ENCODE results near the gene CNGA3.
A peak's percentile ranks its signal among the peaks of the same experiment; 100 is the strongest.

Gene CNGA3

DNA sequence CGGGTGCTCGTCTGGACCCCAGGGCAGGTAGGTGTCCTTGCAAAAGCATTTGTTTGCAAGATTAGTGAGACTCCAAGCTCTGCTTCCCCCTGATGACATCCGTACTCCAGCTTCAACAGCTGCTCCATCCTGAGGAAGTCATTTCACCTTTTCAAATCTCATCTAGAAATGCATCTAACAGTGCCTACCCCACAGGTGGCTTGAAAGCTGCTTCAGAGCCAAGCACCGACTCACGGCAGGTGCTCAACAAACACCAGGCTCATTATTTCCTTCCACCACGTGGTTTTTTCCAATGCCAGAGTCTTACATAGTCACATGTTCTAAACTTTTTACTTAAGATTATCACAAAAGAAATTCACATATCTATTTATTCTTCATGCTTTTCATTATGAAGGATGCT, 31.9 kb downstream of the CNGA3 start:
- DNase-seq (ENCODE audit: low read depth) = no peak

DNA sequence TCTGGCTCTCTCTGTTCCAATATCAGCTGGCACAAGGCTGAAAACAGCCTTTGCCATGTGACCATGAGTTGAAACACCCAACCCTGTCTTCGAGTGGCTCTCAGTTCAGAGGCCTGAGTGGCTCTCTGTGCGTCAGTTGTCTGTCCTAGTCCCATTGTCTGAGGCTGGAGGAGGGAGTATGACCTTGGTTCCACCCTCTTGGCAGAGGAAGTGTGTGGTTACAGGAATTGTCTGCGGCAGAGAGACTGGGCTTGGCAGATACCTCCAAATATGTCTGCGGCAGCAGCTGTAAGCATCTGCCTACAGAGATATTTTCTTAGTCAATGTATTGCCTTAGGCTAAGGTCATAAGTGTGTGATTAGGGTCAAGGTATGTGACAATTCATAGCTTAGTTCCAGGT, 32.6 kb downstream of the CNGA3 start:
- DNase-seq (ENCODE audit: low read depth) = no peak

DNA sequence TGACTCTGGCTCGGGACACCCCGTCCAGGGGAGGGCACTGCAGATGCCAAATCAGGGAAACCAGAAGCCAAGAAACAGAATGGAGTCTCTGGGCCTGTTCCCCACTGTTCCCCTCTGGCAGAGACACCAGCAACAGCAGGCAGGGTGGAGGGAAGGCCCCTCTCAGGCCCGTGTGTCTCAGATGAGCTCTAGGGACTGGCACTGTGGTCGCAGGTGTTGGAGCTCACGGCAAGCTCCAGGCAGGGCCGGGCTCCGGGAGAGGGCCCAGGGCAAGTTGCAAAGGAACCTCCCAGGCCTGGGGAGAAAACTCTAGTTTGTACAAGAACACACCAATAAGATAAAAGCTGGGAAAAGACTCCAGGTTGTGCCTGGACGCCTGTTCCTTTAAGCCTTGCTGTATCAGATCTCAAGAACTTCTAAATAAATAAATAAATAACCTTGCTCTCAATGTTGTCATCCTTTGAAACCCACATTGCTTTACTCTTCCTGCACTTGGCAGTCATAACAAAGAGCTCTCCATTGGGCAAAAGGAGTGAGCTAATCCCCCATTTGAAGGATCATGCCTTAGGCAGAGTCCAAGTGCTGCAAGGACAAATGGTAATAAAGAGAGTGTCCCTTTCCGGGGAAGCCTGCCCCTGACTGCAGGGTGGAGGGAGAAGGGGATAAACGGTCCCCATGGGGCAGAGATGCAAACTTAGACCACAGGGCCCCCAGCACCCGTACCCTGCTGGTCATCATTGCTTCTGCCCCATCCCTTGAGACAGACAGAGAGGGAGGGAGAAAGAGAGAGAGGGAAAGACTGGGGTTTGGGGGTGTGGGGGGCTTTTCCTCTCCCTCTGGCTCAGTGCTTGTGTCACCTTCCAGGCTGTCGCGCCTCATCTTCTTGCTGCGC, 33.3 kb downstream of the CNGA3 start:
- DNase-seq (ENCODE audit: low read depth) = no peak

DNA sequence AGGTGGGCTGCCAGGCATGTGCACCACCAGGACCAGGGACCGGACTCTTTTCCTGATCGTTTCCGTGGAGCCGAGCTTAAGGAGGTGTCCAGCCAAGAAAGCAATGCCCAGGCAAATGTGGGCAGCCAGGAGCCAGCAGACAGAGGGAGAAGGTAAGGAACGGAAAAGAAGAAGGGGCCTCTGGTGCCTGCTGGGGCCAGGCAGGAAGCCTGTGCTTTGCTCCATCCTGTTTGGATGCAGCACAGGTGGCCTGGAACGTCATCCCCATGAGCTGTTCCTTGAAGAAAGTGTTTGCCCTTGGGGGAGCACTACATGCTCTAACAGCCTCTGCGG, 33.9 kb downstream of the CNGA3 start:
- no peak for DNase-seq (ENCODE audit: low read depth)

DNA sequence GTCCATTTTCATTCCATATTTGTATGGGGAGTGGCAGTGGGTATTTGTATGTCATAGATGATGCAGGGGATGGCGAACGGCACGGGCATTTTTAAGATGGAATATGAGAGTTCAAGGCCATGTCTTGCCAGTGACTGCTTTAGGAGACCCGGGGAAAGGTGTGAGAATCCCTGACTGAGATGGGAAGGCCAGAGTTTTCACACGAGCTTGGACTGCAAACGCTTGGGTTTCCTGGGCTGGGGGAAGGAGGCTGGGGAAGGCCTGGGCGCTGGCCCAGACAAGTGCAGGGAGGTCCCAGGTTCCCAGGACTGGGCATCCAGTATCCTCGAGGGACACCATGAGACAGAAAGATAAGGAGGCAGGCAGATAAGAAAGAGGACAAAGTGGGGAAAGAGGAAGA, 35.2 kb downstream of the CNGA3 start:
- DNase-seq (ENCODE audit: low read depth) = no peak

DNA sequence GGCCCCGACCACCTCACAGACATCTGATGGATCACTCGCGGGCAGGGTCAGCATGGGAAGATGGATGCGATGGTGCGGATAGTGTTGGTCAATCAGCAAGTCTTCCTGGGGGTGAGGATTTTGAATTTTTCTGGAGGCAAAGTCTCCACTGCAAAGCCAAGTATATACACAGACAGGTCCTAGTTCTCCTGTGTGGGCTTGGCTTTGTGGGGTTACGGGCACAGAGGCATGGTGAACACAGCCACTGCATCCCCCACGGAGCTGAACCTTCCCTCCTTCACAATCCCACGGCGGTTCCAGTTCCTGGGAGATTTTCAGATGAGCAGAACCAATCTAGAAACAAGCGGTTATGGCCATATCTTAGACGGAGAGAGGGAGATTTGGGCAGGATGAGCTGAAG, 35.8 kb downstream of the CNGA3 start:
- DNase-seq (ENCODE audit: low read depth) = no peak

DNA sequence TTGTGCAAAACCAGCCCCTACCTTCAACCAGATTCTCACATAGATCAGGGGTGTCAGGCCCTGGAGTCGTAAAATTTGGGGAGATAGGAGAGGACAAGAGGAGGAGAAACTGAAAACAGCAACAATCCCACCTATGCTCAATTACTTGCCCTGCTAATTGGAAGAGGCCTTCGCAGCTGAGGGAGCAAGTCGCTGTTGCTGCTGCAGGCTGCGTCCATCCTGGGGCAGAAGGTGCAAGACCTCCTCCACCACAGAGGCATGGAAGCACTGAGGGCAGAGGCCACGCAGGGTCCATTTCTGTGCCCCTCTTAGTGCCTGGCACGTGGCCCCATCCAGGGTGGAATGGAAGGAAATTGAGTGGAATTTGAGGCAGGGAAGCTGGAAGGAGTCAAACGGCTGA, 36.5 kb downstream of the CNGA3 start:
- DNase-seq (ENCODE audit: low read depth) = no peak

DNA sequence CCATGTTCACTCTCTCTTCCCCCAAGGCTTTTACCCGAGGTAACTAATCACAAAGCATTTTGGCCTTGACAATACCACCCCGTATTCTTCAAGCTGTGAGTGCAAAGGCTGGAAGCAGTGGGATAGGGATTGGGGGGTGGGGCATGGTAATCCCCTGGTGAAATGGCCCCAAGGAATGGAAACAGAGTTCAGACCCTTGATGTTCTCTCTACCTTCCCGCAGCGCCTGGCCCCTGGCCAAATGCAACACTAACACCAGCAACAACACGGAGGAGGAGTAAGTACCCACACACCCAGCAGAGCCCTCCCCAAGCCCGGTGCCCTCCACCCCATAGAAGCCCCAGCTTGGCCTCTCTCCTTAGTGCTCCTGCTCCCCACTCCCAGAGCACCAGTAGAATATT, 36.9 kb downstream of the CNGA3 start:
- no peak for DNase-seq (ENCODE audit: low read depth)

DNA sequence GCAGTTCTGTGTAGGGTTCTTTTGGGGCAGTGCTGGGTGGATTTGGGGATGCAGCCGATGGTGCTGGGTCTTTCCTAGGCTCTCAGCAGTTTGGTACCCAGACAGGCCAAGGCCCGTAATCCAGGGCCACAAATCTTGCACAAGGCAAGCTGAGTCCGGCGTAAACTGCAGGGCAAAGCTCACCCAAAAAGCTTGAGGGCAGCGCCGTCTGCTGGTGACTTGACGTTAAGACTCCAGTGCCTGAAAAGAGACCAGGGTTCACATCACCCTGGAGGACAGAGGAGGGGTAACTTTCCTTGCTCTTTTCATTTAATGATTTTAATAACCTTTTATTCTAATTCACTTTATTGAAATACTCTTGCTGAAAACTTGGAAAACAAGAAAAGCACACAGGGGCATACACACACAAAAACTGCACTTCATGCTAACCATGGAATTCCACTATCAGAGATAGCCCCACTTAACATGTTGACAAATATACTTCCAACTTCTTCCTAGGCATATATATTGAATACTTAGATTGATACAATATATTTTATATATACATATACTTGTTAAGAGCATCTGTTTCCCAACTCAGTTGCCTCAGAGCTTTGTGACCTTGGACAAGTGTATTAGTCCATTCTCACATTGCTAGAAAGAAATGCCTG, 38.9 kb downstream of the CNGA3 start:
- peak; percentile 54 for DNase-seq (ENCODE audit: low read depth)

DNA sequence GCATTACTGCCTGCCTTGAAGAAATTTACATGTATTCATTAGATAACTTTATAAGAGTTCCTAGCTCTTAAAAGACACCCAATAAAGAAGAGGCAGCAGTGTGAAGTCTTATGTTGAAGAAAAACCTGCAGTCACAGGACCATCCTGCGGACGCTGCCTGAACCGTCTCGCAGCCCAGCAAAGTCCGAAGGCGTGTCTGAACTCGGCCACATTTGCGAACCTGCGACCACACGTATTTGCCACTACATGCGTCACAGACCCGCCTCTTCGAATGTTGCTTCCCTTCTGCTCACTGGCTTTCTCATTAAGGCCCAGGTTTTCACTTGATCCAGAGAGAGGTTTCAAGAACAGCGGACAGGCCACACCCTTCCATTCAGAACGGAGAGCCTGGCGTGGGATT, 41.2 kb downstream of the CNGA3 start:
- DNase-seq (ENCODE audit: low read depth) = no peak

DNA sequence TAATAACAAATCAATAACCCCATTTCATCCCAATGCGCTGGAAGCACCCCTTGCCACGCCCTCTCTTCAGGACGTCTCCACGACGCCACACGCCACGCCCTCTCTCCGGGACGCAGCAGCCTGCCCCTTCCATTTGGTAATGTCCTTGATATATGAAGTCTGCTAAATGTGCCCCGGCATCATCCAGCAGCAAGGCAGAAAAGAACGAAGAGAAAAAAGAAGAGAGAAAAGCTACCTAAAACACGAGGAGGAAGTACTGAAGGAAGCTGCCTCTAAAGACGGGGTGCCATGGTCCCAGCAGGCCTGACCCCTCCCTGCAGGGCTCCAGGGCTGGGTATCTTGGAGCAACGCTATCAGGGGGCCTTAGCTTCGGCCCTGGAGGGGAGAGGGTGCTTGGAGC, 41.8 kb downstream of the CNGA3 start:
- no peak for DNase-seq (ENCODE audit: low read depth)

DNA sequence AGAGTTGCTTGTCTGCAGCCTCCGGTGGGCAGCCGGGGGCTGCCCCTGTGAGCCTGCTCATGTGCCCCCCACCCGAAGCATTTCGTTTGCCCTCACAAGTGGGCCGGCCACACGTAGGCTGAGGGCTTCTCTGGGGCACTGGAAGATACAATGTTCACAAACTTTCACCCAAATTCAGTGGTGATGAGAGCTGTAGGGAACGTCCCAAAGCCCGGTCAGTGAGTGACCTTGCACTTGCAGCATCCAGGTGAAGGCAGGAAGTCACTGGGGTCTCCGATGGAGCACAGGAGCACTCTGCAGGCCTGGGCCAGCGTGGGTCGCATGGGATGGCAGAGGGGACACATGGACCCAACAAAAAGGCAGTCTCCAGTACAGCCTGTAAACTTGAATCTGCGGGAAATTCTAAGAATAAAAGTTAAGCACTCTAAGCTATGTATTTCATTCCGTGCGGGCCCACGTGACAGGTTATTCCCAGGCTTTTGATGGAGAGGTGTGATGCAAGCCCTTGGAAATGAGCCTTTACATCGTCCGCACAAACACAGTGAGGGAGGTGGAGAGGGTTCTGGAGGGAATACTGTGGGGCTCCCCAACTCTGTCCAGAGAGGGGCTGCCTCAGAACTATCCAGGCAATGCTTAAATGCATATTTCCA, 42.5 kb downstream of the CNGA3 start:
- DNase-seq (ENCODE audit: low read depth) = no peak

DNA sequence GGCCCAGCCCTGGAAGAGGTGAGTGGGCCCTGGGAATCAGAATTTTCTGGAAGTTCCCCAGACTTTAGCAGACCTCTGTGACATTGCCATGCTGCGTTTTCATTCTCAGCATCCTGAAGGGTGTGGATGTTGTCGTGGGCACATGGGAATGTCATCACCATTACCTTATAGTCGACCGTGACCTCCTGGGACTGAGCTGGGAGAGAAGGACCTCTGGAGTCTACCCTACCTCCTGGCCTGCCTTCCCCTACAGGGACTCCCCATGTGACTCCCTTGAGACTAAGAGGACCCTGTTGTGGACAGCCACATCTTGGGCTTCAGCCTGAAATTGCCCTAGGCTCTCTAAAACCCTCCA, 43.0 kb downstream of the CNGA3 start:
- DNase-seq (ENCODE audit: low read depth) = no peak

DNA sequence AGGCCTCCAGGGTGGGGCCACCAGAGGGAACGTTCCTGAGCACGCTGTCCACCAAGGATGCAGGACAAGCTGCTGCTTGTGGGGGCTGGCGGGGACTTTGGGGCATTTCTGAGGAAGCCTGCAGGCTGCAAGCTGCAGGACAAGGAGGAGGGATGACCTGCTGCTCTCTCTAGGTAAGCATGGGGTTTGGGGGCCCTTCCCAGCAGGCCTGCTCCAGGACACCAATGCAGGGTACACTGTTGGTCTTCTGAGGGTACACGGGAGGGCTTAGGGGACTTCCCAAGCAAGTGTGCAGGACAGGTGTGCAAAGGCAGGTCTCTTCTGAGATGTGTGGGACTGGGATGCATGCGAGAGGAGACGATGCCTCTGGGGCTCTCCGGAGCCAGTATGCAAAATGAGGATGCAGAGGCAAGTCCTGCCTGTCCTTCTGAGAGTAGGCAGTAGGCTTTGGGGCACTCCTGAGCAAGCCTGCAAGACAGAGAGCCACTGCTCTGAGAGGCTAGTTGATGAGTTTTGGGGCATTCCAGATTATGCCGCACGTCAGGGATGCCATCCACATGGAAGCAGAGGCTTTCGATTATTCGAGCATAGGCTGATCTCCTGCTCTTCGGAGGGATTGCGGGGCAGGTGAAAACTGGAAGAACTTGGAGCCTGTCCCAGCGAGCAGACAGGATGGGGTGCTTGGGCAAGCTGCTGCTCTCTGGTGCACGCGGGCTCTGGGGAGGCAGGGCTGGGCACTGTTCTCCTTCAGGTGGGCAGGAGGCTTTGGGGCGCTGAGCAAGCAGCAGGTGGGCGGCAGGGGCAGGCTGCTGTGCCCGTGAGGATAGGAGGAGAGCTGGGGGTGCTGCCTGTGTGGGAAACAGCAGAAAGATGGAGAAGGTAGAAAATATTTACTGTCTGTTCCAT, 44.6 kb downstream of the CNGA3 start:
- DNase-seq (ENCODE audit: low read depth) = no peak

DNA sequence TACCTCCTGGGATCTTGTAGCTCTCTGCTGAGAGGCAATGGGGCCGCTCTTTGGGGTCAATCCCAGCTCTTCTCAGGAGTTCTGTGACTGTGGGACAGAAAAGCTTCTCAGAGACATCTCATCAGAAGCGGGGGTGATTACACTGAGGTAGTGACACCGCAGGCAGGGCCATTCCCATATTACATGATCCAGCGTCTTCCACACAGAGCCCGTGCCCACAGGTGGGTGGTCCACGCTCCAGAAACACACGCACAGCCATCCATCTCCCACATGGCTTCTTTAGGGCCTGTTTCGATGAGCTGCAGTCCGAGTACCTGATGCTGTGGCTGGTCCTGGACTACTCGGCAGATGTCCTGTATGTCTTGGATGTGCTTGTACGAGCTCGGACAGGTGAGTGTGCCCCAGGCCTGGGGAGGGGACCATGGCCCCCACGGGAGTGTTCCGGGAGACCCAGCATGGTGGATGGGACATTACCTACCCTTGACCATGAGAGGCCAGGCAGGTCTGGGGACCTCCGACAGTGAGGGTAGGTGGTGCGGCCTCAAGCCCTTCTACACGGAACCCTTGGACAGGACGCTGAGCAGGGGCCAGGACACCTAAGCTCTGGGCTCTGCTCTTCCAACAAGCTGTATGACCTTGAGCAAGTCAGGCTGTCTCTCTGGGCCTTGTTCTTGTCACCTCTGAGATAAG, 45.5 kb downstream of the CNGA3 start:
- DNase-seq (ENCODE audit: low read depth) = no peak

DNA sequence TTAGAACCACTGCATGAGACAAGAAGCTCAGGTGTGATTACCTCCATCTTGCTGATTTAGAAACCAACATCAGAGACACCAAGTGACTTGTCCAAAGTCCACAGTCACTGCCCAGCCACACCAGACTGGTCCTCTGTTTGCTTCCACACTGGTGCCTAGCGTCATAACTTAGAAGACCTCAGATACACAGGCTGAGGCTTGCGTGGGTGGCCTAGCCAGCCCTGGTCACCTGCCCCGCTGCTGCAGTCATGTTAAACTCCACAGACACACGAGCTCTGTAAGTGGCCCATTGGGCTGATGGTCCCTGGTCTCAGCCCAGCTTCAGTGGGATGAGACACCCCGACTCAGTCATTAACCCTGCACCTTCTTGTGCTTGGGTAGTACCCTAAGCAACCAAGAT, 47.1 kb downstream of the CNGA3 start:
- no peak for DNase-seq (ENCODE audit: low read depth)

DNA sequence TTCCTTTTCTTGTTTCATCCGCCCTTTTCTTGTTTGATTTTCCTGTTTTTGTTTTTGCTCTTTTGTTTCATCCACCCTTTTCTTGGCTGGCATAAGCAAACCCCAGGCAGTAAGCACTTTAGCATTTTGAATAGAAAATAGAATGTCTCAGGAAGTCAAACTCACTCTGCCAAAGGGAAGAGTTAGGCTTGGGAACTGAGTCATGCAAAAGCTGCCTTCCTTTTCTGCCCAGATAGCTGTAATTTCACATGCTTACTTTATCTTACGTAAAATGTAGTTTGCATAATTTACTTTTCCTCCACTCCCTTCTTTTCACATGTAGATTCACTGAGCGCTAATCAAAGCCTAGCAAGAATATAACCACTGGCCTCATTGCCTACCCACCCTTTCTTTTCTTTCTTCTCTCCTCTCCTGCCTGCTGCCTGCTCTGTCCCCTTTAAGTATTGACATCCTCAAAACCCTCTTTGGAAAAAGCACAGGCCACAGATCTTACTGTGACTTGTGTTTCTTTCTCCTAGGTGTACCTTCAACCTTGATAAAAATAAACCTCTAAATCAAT, 48.4 kb downstream of the CNGA3 start:
- DNase-seq (ENCODE audit: low read depth) = no peak

DNA sequence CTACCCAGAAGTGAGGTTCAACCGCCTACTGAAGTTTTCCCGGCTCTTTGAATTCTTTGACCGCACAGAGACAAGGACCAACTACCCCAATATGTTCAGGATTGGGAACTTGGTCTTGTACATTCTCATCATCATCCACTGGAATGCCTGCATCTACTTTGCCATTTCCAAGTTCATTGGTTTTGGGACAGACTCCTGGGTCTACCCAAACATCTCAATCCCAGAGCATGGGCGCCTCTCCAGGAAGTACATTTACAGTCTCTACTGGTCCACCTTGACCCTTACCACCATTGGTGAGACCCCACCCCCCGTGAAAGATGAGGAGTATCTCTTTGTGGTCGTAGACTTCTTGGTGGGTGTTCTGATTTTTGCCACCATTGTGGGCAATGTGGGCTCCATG, 49.7 kb downstream of the CNGA3 start:
- DNase-seq (ENCODE audit: low read depth) = no peak

DNA sequence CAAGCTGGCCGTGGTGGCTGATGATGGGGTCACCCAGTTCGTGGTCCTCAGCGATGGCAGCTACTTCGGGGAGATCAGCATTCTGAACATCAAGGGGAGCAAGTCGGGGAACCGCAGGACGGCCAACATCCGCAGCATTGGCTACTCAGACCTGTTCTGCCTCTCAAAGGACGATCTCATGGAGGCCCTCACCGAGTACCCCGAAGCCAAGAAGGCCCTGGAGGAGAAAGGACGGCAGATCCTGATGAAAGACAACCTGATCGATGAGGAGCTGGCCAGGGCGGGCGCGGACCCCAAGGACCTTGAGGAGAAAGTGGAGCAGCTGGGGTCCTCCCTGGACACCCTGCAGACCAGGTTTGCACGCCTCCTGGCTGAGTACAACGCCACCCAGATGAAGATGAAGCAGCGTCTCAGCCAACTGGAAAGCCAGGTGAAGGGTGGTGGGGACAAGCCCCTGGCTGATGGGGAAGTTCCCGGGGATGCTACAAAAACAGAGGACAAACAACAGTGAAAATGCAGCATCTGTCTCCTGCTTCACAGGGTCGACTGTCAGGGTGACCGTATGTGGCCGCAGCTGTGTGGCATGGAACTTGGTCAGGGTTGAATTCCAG, 50.6 kb downstream of the CNGA3 start:
- DNase-seq (ENCODE audit: low read depth) = no peak

DNA sequence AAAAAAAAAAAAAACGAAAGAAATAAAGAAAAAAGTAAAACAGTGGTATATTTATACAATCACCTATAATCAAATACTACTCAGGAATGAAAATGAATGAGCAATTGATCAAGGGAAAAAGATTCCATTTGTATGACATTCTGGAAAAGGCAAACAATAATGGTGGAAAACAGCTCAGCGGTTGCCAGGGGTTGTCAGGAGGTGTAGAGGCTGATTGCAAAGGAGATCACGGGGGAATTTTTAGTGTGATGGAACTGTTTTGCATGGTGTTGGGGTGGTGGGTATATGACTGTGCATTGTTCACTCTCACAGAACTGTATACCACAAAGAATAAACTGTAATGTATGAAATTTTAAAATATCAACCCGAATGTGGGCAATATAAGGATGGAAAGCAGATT, 52.9 kb downstream of the CNGA3 start:
- no peak for DNase-seq (ENCODE audit: low read depth)

DNA sequence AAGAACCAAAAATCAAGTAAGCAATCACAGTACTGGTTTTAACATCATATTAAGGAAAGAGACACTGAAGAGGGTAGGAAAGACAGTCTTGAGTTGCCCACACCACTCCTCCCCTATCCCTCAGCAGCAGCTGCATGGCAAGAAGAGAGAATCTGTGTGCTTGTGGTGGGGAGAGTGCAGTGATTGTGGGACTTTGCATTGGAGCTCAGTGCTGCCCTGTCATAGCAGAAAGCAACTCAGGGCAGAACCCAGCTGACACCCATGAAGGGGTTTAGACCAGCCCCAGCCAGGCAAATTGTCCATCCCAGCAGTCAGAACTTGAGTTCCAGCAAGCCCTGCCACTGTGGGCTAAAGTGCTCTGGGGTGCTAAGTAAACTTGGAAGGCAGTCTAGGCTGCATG, 57.6 kb downstream of the CNGA3 start:
- DNase-seq (ENCODE audit: low read depth) = no peak

Data from stimulated activated CD8-positive, alpha-beta memory T cell treated with anti-CD3 and anti-CD28 coated beads, Interleukin-15, amount 100 ng/mL, for 24 hours (primary cell).